Uterus (tissue), 2 donors: ENCODE measurements around the gene CDH4.

ENCODE experiments used
- CTCF ChIP-seq, 4 experiments: fragments of 200-600 bp in 2 of 4; fragments of 450-650 bp in 2 of 4; sonication (generic) in 2 of 4; IDR thresholded peaks; one replicate each; pipeline ENCODE4 v1.5.1; 2016 to 2019; ENCODE audit warnings: antibody characterized with exemption in 4 of 4, mild to moderate bottlenecking in 2 of 4, moderate library complexity in 1 of 4
- POLR2A ChIP-seq, 2 donors: fragments of 450-650 bp; IDR thresholded peaks; one replicate each; pipeline ENCODE4 v1.6.1; 2016; ENCODE audit warnings: antibody characterized with exemption in 2 of 2, mild to moderate bottlenecking in 1 of 2, moderate library complexity in 1 of 2

- TF ChIP-seq CTCF (IDR thresholded peaks at IDR 0.05), result no peak
- no peak for TF ChIP-seq POLR2A (IDR thresholded peaks at IDR 0.05)
These were observed 682.9 kb downstream of the CDH4 start for GRCh38 chr20:61934716-61935530.
